GM21825 (cell line): ENCODE data around the gene NBPF1.
"Not testable (repeated sequence)": the region's sequence is repeated elsewhere in the genome, so short reads cannot be mapped to it uniquely, and the experiment has no call there.

Experiments used
- ATAC-seq: cut with Tn5 transposase; IDR thresholded peaks from one replicate; pipeline ENCODE4 v1.9.1; 2021; ENCODE audit warnings: mild to moderate bottlenecking, moderate library complexity; ENCODE audit not compliant: unreplicated experiment

Gene NBPF1

GRCh38 chr1:16519255-16519951 lies 94.0 kb downstream of the NBPF1 start:
- not testable (repeated sequence) for ATAC-seq

- ATAC-seq = not testable (repeated sequence)
Measured at GRCh38 chr1:16518913-16519254, 94.5 kb downstream of the NBPF1 start.

GRCh38 chr1:16516694-16517410 lies 96.5 kb downstream of the NBPF1 start:
- ATAC-seq = not testable (repeated sequence)

GRCh38 chr1:16514107-16515055 lies 99.0 kb downstream of the NBPF1 start, which contains the start of gene RNU1-1:
TSS of gene RNU1-1 (minus strand) at chr1:16514285.
- not testable (repeated sequence) for ATAC-seq

GRCh38 chr1:16513412-16514106 lies 99.8 kb downstream of the NBPF1 start:
- peak; percentile 96 for ATAC-seq

GRCh38 chr1:16512624-16513411 lies 100.5 kb downstream of the NBPF1 start:
- ATAC-seq = not testable (repeated sequence)
